ENCODE measurements around the gene ITPKB.

ITPKB gene

GRCh38 chr1:226685196-226685820, 53.8 kb downstream of the ITPKB start:
- no peak for DNase-seq (ENCODE audit: low read depth, low spot score)

- DNase-seq (ENCODE audit: low read depth, low spot score) = no peak
These were observed 55.1 kb downstream of the ITPKB start for GRCh38 chr1:226684026-226684425.

GRCh38 chr1:226682871-226683814, 55.9 kb downstream of the ITPKB start:
- no peak for DNase-seq (ENCODE audit: low read depth, low spot score)

- DNase-seq (ENCODE audit: low read depth, low spot score) = no peak
These were observed 57.2 kb downstream of the ITPKB start for GRCh38 chr1:226681652-226682493.

- no peak for DNase-seq (ENCODE audit: low read depth, low spot score)
These were observed 58.4 kb downstream of the ITPKB start for GRCh38 chr1:226680653-226681052.

- DNase-seq (ENCODE audit: low read depth, low spot score) = peak; percentile 97
These were observed 59.1 kb downstream of the ITPKB start for GRCh38 chr1:226679853-226680516.

GRCh38 chr1:226679262-226679661, 59.8 kb downstream of the ITPKB start:
- no peak for DNase-seq (ENCODE audit: low read depth, low spot score)

- DNase-seq (ENCODE audit: low read depth, low spot score) = no peak
These were observed 60.4 kb downstream of the ITPKB start for GRCh38 chr1:226678701-226679100.

- no peak for DNase-seq (ENCODE audit: low read depth, low spot score)
These were observed 60.8 kb downstream of the ITPKB start for GRCh38 chr1:226678251-226678650.

GRCh38 chr1:226677027-226678020, 61.8 kb downstream of the ITPKB start:
- no peak for DNase-seq (ENCODE audit: low read depth, low spot score)

- DNase-seq (ENCODE audit: low read depth, low spot score) = no peak
These were observed 62.7 kb downstream of the ITPKB start for GRCh38 chr1:226676381-226676780.

GRCh38 chr1:226675715-226676357, 63.2 kb downstream of the ITPKB start:
- DNase-seq (ENCODE audit: low read depth, low spot score) = no peak

GRCh38 chr1:226674892-226675714, 64.0 kb downstream of the ITPKB start:
- DNase-seq (ENCODE audit: low read depth, low spot score) = no peak

- no peak for DNase-seq (ENCODE audit: low read depth, low spot score)
These were observed 66.7 kb downstream of the ITPKB start for GRCh38 chr1:226672339-226672762.

- no peak for DNase-seq (ENCODE audit: low read depth, low spot score)
These were observed 67.8 kb downstream of the ITPKB start for GRCh38 chr1:226671277-226671676.

- DNase-seq (ENCODE audit: low read depth, low spot score) = no peak
These were observed 69.0 kb downstream of the ITPKB start for GRCh38 chr1:226670073-226670472.

GRCh38 chr1:226668173-226668560, 70.9 kb downstream of the ITPKB start:
- no peak for DNase-seq (ENCODE audit: low read depth, low spot score)

GRCh38 chr1:226666692-226667091, 72.4 kb downstream of the ITPKB start:
- DNase-seq (ENCODE audit: low read depth, low spot score) = no peak

GRCh38 chr1:226666164-226666506, 72.9 kb downstream of the ITPKB start:
- DNase-seq (ENCODE audit: low read depth, low spot score) = no peak
